Measurements from ENCODE around the gene MAST3. TPM values are rescaled to one million over a fixed set of nuclear protein-coding genes. Genes with fewer than 3 reads are reported as not detected.
A peak's percentile ranks its signal among the peaks of the same experiment; 100 is the strongest.

The MAST3 gene
- total and polyA plus RNA-seq, 4 donors: 5.8 to 22.0 (median 13.1) TPM

GRCh38 chr19:18108897-18109296 lies 11.3 kb downstream of the MAST3 start:
- 65% methylated on average over 2 of the region's 2 CpGs for WGBS (ENCODE audit: insufficient coverage)
- Histone ChIP-seq H3K9me3 (ENCODE audit: control insufficient read depth, insufficient read depth, low read length) (no peaks in the 10 kb centered on the region), H3K27me3 (ENCODE audit: control insufficient read depth, insufficient read depth, low read length) (peaks cover 16% of the 10 kb centered on the region), H3K36me3 (ENCODE audit: control insufficient read depth, insufficient read depth, low read length) (no peaks in the 10 kb centered on the region), H3K4me3 (ENCODE audit: low read depth, low read length) (no peak overlapping the region), H3K27ac (ENCODE audit: low read depth, low read length) (no peak overlapping the region), H3K4me1 (ENCODE audit: control insufficient read depth, insufficient read depth, low read length) (peaks cover 25% of the 10 kb centered on the region)
- no peak for DNase-seq (ENCODE audit: low read depth in 4 of 6, low spot score in 6 of 6)

GRCh38 chr19:18109341-18109732 lies 11.8 kb downstream of the MAST3 start:
- Histone ChIP-seq H3K4me3 (ENCODE audit: low read depth, low read length) (peak overlapping the region; percentile 29), H3K9me3 (ENCODE audit: control insufficient read depth, insufficient read depth, low read length) (no peaks in the 10 kb centered on the region), H3K4me1 (ENCODE audit: control insufficient read depth, insufficient read depth, low read length) (peaks cover 23% of the 10 kb centered on the region), H3K27ac (ENCODE audit: low read depth, low read length) (no peak overlapping the region), H3K36me3 (ENCODE audit: control insufficient read depth, insufficient read depth, low read length) (no peaks in the 10 kb centered on the region), H3K27me3 (ENCODE audit: control insufficient read depth, insufficient read depth, low read length) (peaks cover 16% of the 10 kb centered on the region)
- 25% methylated on average over 11 of the region's 12 CpGs for WGBS (ENCODE audit: insufficient coverage)
- DNase-seq (ENCODE audit: low read depth in 4 of 6, low spot score in 6 of 6): no peak

GRCh38 chr19:18109733-18110608 lies 12.4 kb downstream of the MAST3 start:
- 1% methylated on average over 92 of the region's 92 CpGs for WGBS (ENCODE audit: insufficient coverage)
- Histone ChIP-seq H3K27ac (ENCODE audit: low read depth, low read length) (no peak overlapping the region), H3K4me1 (ENCODE audit: control insufficient read depth, insufficient read depth, low read length) (peaks cover 19% of the 10 kb centered on the region), H3K36me3 (ENCODE audit: control insufficient read depth, insufficient read depth, low read length) (no peaks in the 10 kb centered on the region), H3K27me3 (ENCODE audit: control insufficient read depth, insufficient read depth, low read length) (peaks cover 16% of the 10 kb centered on the region), H3K9me3 (ENCODE audit: control insufficient read depth, insufficient read depth, low read length) (no peaks in the 10 kb centered on the region), H3K4me3 (ENCODE audit: low read depth, low read length) (peak overlapping the region; percentile 50)
- peak in 2 of 6 donors; percentile 58 to 74 for DNase-seq (ENCODE audit: low read depth in 4 of 6, low spot score in 6 of 6)

GRCh38 chr19:18110609-18111232 lies 13.1 kb downstream of the MAST3 start:
- 25% methylated on average over 20 of the region's 22 CpGs for WGBS (ENCODE audit: insufficient coverage)
- DNase-seq (ENCODE audit: low read depth in 4 of 6, low spot score in 6 of 6): peak in 1 of 6 donors; percentile 11
- Histone ChIP-seq H3K4me3 (ENCODE audit: low read depth, low read length) (peak overlapping the region; percentile 50), H3K4me1 (ENCODE audit: control insufficient read depth, insufficient read depth, low read length) (peaks cover 19% of the 10 kb centered on the region), H3K36me3 (ENCODE audit: control insufficient read depth, insufficient read depth, low read length) (peaks cover 7% of the 10 kb centered on the region), H3K27me3 (ENCODE audit: control insufficient read depth, insufficient read depth, low read length) (peaks cover 16% of the 10 kb centered on the region), H3K27ac (ENCODE audit: low read depth, low read length) (no peak overlapping the region), H3K9me3 (ENCODE audit: control insufficient read depth, insufficient read depth, low read length) (no peaks in the 10 kb centered on the region)

GRCh38 chr19:18112989-18113478 lies 15.5 kb downstream of the MAST3 start:
- peak in 3 of 6 donors; percentile 61 to 92 (median 87) for DNase-seq (ENCODE audit: low read depth in 4 of 6, low spot score in 6 of 6)
- no peak overlapping the region for H3K27ac ChIP-seq (ENCODE audit: low read depth, low read length)
- 9% methylated on average over 6 of the region's 9 CpGs for WGBS (ENCODE audit: insufficient coverage)
- H3K36me3 ChIP-seq (ENCODE audit: control insufficient read depth, insufficient read depth, low read length): peaks cover 7% of the 10 kb centered on the region
- peaks cover 16% of the 10 kb centered on the region for H3K27me3 ChIP-seq (ENCODE audit: control insufficient read depth, insufficient read depth, low read length)
- no peaks in the 10 kb centered on the region for H3K9me3 ChIP-seq (ENCODE audit: control insufficient read depth, insufficient read depth, low read length)
- H3K4me3 ChIP-seq (ENCODE audit: low read depth, low read length): no peak overlapping the region
- H3K4me1 ChIP-seq (ENCODE audit: control insufficient read depth, insufficient read depth, low read length): peaks cover 24% of the 10 kb centered on the region

GRCh38 chr19:18113827-18114226 lies 16.2 kb downstream of the MAST3 start:
- H3K4me1 ChIP-seq (ENCODE audit: control insufficient read depth, insufficient read depth, low read length): peaks cover 32% of the 10 kb centered on the region
- no peak overlapping the region for H3K27ac ChIP-seq (ENCODE audit: low read depth, low read length)
- H3K4me3 ChIP-seq (ENCODE audit: low read depth, low read length): no peak overlapping the region
- no peaks in the 10 kb centered on the region for H3K9me3 ChIP-seq (ENCODE audit: control insufficient read depth, insufficient read depth, low read length)
- peaks cover 16% of the 10 kb centered on the region for H3K27me3 ChIP-seq (ENCODE audit: control insufficient read depth, insufficient read depth, low read length)
- 93% methylated on average over 5 of the region's 5 CpGs for WGBS (ENCODE audit: insufficient coverage)
- no peak for DNase-seq (ENCODE audit: low read depth in 4 of 6, low spot score in 6 of 6)
- peaks cover 7% of the 10 kb centered on the region for H3K36me3 ChIP-seq (ENCODE audit: control insufficient read depth, insufficient read depth, low read length)

- Histone ChIP-seq H3K4me3 (ENCODE audit: low read depth, low read length) (no peak overlapping the region), H3K36me3 (ENCODE audit: control insufficient read depth, insufficient read depth, low read length) (peaks cover 7% of the 10 kb centered on the region), H3K27me3 (ENCODE audit: control insufficient read depth, insufficient read depth, low read length) (peaks cover 12% of the 10 kb centered on the region), H3K4me1 (ENCODE audit: control insufficient read depth, insufficient read depth, low read length) (peaks cover 33% of the 10 kb centered on the region), H3K27ac (ENCODE audit: low read depth, low read length) (no peak overlapping the region), H3K9me3 (ENCODE audit: control insufficient read depth, insufficient read depth, low read length) (no peaks in the 10 kb centered on the region)
- WGBS (ENCODE audit: insufficient coverage): 98% methylated on average over 4 of the region's 4 CpGs
- DNase-seq (ENCODE audit: low read depth in 4 of 6, low spot score in 6 of 6): no peak
These were observed 16.9 kb downstream of the MAST3 start for GRCh38 chr19:18114483-18114882.

- H3K9me3 ChIP-seq (ENCODE audit: control insufficient read depth, insufficient read depth, low read length): no peaks in the 10 kb centered on the region
These were observed 19.8 kb downstream of the MAST3 start for GRCh38 chr19:18117364-18117691.

GRCh38 chr19:18117692-18118378 lies 20.3 kb downstream of the MAST3 start:
- Histone ChIP-seq H3K36me3 (ENCODE audit: control insufficient read depth, insufficient read depth, low read length) (peaks cover 22% of the 10 kb centered on the region), H3K4me3 (ENCODE audit: low read depth, low read length) (peak overlapping the region; percentile 57), H3K9me3 (ENCODE audit: control insufficient read depth, insufficient read depth, low read length) (no peaks in the 10 kb centered on the region), H3K27me3 (ENCODE audit: control insufficient read depth, insufficient read depth, low read length) (no peaks in the 10 kb centered on the region), H3K4me1 (ENCODE audit: control insufficient read depth, insufficient read depth, low read length) (peaks cover 31% of the 10 kb centered on the region), H3K27ac (ENCODE audit: low read depth, low read length) (peak overlapping the region; percentile 61)
- whole genome bisulfite sequencing (ENCODE audit: insufficient coverage): under 1% methylated on average over 85 of the region's 86 CpGs
- DNase-seq (ENCODE audit: low read depth in 4 of 6, low spot score in 6 of 6): peak; percentile 53 to 95 (median 79)

More at GRCh38 chr19:18117364-18117691, 19.8 kb downstream of the MAST3 start:
- no peaks in the 10 kb centered on the region for H3K27me3 ChIP-seq (ENCODE audit: control insufficient read depth, insufficient read depth, low read length)
- peak overlapping the region; percentile 47 for H3K27ac ChIP-seq (ENCODE audit: low read depth, low read length)
- H3K4me1 ChIP-seq (ENCODE audit: control insufficient read depth, insufficient read depth, low read length): peaks cover 30% of the 10 kb centered on the region
- no peak for DNase-seq (ENCODE audit: low read depth in 4 of 6, low spot score in 6 of 6)
- WGBS (ENCODE audit: insufficient coverage): 24% methylated on average over 11 of the region's 11 CpGs
- peak overlapping the region; percentile 48 for H3K4me3 ChIP-seq (ENCODE audit: low read depth, low read length)
- H3K36me3 ChIP-seq (ENCODE audit: control insufficient read depth, insufficient read depth, low read length): peaks cover 17% of the 10 kb centered on the region

Data from spinal cord (tissue), 10 donors.